ENCODE data around the gene VPS26B.
"Not testable (repeated sequence)": the region's sequence is repeated elsewhere in the genome, so short reads cannot be mapped to it uniquely, and the experiment has no call there.

VPS26B gene

GRCh38 chr11:134282121-134283045, 57.9 kb downstream of the VPS26B start:
- no peak for DNase-seq (ENCODE audit: low read depth)

GRCh38 chr11:134283461-134284230, 59.2 kb downstream of the VPS26B start:
- DNase-seq (ENCODE audit: low read depth) = no peak

- not testable (repeated sequence) for DNase-seq (ENCODE audit: low read depth)
These were observed 59.9 kb downstream of the VPS26B start for GRCh38 chr11:134284349-134284748.

- DNase-seq (ENCODE audit: low read depth) = no peak
These were observed 63.1 kb downstream of the VPS26B start for GRCh38 chr11:134287561-134287960.

DNA sequence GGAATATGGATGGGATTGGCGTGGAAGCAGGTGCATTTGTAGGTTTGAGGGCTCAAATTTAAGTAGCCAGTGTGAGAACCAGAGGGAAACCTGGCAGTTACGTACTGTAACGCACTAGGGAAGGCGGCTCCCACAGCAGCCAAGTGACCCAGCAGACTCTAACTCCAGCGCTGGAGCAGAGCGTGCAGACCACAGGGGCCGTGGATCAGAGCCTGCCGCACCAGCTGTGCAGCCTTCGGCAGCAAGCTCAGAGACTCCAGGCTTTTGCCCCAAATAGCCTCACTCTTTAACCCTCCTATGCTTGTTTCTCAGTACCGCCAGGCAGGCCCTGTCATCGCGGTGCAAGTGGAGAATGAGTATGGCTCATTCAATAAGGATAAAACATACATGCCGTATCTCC, 64.0 kb downstream of the VPS26B start:
- no peak for DNase-seq (ENCODE audit: low read depth)

GRCh38 chr11:134289167-134289566, 64.7 kb downstream of the VPS26B start:
- no peak for DNase-seq (ENCODE audit: low read depth)

DNA sequence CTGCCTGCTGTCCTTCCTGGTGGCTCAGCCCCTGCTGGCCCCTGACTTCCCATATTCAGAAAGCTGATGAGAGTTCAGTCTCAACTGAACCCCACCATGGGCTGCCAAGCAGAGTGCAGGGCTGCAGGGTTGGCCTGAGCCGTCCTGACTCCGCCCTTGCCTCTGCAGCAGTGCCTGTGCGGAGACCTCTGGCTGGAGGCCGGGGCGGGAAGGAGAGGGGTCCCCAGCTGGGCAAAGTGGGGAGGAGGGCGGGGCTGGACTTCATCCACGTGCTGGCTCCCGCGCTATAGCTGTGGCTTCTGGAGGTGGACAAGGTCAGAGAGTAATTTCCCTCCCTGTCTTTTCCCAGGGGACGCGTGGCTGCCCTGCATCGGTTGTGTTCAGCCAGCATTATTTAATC, 65.3 kb downstream of the VPS26B start:
- DNase-seq (ENCODE audit: low read depth) = no peak

- DNase-seq (ENCODE audit: low read depth) = no peak
These were observed 66.2 kb downstream of the VPS26B start for GRCh38 chr11:134290646-134291045.

GRCh38 chr11:134291196-134291595, 66.7 kb downstream of the VPS26B start:
- DNase-seq (ENCODE audit: low read depth) = no peak

GRCh38 chr11:134292661-134293060, 68.2 kb downstream of the VPS26B start:
- DNase-seq (ENCODE audit: low read depth) = no peak

DNA sequence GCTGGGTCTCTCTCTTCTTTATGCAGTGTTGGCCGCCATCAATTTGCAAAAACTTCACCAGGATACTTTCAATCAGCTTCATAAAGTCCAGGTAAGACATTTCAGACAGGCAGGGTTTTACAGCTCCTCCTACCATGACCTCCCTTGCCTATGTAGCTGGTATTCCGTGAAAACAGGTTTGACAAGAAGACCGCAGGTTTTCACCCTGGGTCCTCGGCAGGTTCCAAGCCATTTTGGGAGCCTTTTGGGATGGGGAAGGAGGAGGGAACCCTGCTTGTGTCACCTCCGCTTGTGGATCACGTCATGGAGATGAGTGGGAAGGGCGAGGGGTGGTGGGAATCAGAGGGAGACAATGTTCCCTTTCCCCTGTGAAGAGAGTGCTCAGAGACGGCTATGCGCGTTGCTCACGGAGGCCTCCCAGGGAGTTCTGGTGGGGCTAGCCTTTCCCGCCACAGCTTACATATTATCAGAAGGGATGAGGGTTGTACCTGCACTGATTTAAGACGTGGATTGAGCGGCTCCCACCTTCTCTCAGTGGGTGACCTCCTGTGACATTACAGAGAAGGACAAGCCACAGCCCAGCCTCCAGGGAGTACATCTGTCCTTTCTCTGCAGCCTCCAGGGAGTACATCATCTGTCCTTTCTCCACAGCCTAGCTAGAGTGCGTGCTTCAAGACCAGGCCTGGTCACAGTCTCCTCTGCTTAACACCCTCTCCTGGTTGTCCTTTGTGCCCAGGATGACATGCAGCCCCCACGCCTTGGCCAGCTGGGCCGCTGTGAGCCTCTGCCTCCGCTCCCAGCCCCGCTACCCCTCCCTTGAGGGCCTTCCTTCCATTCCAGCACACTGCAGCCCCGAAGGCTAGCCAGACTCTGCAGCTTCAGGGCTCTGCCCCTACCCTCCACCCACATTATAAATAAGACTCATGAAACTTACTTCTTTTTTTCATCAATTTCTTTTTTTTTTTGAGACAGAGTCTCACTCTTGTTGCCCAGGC, 68.9 kb downstream of the VPS26B start:
- DNase-seq (ENCODE audit: low read depth) = no peak

DNA sequence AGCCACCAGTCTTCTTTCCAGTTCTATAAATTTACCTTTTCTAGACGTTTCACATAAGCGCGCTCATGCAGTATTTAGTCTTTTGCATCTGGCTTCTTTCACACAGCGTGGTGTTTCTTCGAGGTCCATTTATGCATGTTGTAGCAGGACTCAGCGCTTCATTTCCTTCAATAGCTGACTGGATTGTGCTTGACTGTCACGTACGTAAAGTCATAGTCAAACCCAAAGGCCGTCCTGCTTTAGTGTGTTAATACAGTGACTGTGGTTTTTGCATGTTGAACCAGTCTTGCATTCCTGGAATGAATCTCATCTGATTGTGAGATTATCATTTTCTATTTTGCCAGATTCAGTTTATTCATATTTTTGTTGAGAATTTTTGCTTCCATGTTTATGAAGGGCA, 70.2 kb downstream of the VPS26B start:
- DNase-seq (ENCODE audit: low read depth) = no peak

All from activated T-cell treated with anti-CD3 and anti-CD28 coated beads for 24 hours (primary cell).